Right lobe of liver (tissue), 6 donors: Measurements from ENCODE around the gene SYT14. TPM values are rescaled to one million over a fixed set of nuclear protein-coding genes. Genes with fewer than 3 reads are reported as not detected.
"Not testable (repeated sequence)": the region's sequence is repeated elsewhere in the genome, so short reads cannot be mapped to it uniquely, and the experiment has no call there.

Experiments used
- ATAC-seq, 4 donors: fragments of 200-7000 bp; cut with Tn5 transposase; one replicate each; pipeline ENCODE4 v1.9.1; 2020; ENCODE audit warnings: mild to moderate bottlenecking in 4 of 4, moderate library complexity in 4 of 4
- DNase-seq, 3 donors: peaks; one replicate each; pipeline ENCODE4 v3.0.0-alpha.2; 2020
- H3K27ac ChIP-seq, 3 donors: fragments of 200-600 bp; one replicate each; pipeline ENCODE4 v1.8.0; 2022
- H3K27me3 ChIP-seq, 2 donors: fragments of 200-600 bp; one replicate each; pipeline ENCODE4 v1.8.0; 2022
- H3K36me3 ChIP-seq, 4 donors: fragments of 200-600 bp; sonication (generic) in 1 of 4; one replicate each; pipeline versions ENCODE4 v1.5.1 to v1.8.0; 2017 to 2022; ENCODE audit warnings: control low read depth in 1 of 4
- H3K4me1 ChIP-seq, 4 donors: fragments of 200-600 bp; sonication (generic) in 1 of 4; one replicate each; pipeline versions ENCODE4 v1.5.1 to v1.8.0; 2017 to 2022; ENCODE audit warnings: control low read depth in 1 of 4
- H3K4me3 ChIP-seq, 3 donors: fragments of 200-600 bp; one replicate each; pipeline ENCODE4 v1.8.0; 2022
- H3K9me3 ChIP-seq, 4 donors: fragments of 200-600 bp; sonication (generic) in 1 of 4; one replicate each; pipeline versions ENCODE4 v1.5.1 to v1.8.0; 2017 to 2022; ENCODE audit warnings: control low read depth in 1 of 4
- CTCF ChIP-seq, 4 donors: fragments of 200-600 bp in 3 of 4; fragments of 450-650 bp in 1 of 4; IDR thresholded peaks; one replicate each; pipeline versions ENCODE4 v1.5.1 to v1.8.0; 2016 to 2022; ENCODE audit warnings: antibody characterized with exemption in 4 of 4, mild to moderate bottlenecking in 2 of 4
- POLR2A ChIP-seq: fragments of 450-650 bp; IDR thresholded peaks from one replicate; pipeline ENCODE4 v1.6.1; 2017; ENCODE audit warnings: antibody characterized with exemption, mild to moderate bottlenecking
- WGBS: methylation state at CpG from one replicate; pipeline ENCODE4 v1.1.6; 2018; ENCODE audit warnings: low coverage, low lambda C conversion rate; ENCODE audit not compliant: insufficient coverage; ENCODE audit errors: missing lambda C conversion rate; 5-methylcytosine and 5-hydroxymethylcytosine counted together
- intact Hi-C, 2 donors: fragments of 100-400 bp; cut with DNase I; formaldehyde crosslinking; loops; one replicate each; pipeline versions ENCODE4 v1.11.2 to v1.14.1; 2022
- total RNA-seq, 6 experiments: library from RNA; depleted of rRNA in 2 of 6; stranded (reverse); fragments of >200 nt in 2 of 6; fragmentation: NEBNext Ultra II Directional in 3 of 6; extraction: Animal tissue kit (Norgen Biotek cat#: 25700) in 3 of 6; gene quantifications; one replicate each; pipeline versions ENCODE4 v1.1.0 to v1.2.4, GENCODE V29; 2016 to 2023
- donor health status: DM: no; HTN: yes; CAD: no.
- donor health status: DM: no; HTN: no; CAD: no.
- donor health status: DM: no; HTN: no; CAD: no.
- donor health status: DM: no; HTN: yes; CAD: no.
- donor health status: DM: no; HTN: yes; CAD: no.

Gene SYT14
- total RNA-seq, 6 experiments from 2014 or later, result not detected

- intact Hi-C loops, result no loop called here
- Histone ChIP-seq H3K9me3 (no peaks in the 10 kb centered on the region), H3K27ac (no peak overlapping the region), H3K4me3 (no peak overlapping the region), H3K27me3 (no peaks in the 10 kb centered on the region), H3K36me3 (no peaks in the 10 kb centered on the region), H3K4me1 (no peaks in the 10 kb centered on the region)
- ATAC-seq (no peak), DNase-seq (no peak)
- TF ChIP-seq POLR2A (no peak), CTCF (IDR thresholded peaks at IDR 0.05) (no peak)
- WGBS, result 66% methylated on average over 3 of the region's 3 CpGs
These were observed 155.4 kb downstream of the SYT14 start for GRCh38 chr1:210093461-210093860.

- no peaks in the 10 kb centered on the region for H3K36me3 ChIP-seq
- no peak for ATAC-seq
- 61% methylated on average over 3 of the region's 3 CpGs for WGBS
These were observed 160.3 kb downstream of the SYT14 start for GRCh38 chr1:210098356-210098755.

GRCh38 chr1:210099921-210100320 lies 161.9 kb downstream of the SYT14 start:
- no peaks in the 10 kb centered on the region for H3K36me3 ChIP-seq
- H3K4me1 ChIP-seq, result no peaks in the 10 kb centered on the region
- TF ChIP-seq CTCF (IDR thresholded peaks at IDR 0.05) (no peak), POLR2A (no peak)
- no peak overlapping the region for H3K27ac ChIP-seq
- intact Hi-C loops, result no loop called here
- H3K4me3 ChIP-seq, result no peak overlapping the region
- no peak for DNase-seq
- no peaks in the 10 kb centered on the region for H3K27me3 ChIP-seq
- no peaks in the 10 kb centered on the region for H3K9me3 ChIP-seq
- WGBS, result 46% methylated on average over 1 of the region's 1 CpG
- no peak for ATAC-seq

More at GRCh38 chr1:210098356-210098755, 160.3 kb downstream of the SYT14 start:
- H3K27me3 ChIP-seq, result no peaks in the 10 kb centered on the region
- no peak overlapping the region for H3K27ac ChIP-seq
- H3K4me3 ChIP-seq, result no peak overlapping the region
- no peaks in the 10 kb centered on the region for H3K9me3 ChIP-seq
- intact Hi-C loops, result no loop called here
- DNase-seq, result no peak
- no peaks in the 10 kb centered on the region for H3K4me1 ChIP-seq
- TF ChIP-seq CTCF (IDR thresholded peaks at IDR 0.05) (no peak), POLR2A (no peak)

GRCh38 chr1:210104103-210104502 lies 166.1 kb downstream of the SYT14 start:
- Histone ChIP-seq H3K4me1 (no peaks in the 10 kb centered on the region), H3K9me3 (no peaks in the 10 kb centered on the region), H3K27ac (no peak overlapping the region), H3K36me3 (no peaks in the 10 kb centered on the region), H3K27me3 (no peaks in the 10 kb centered on the region), H3K4me3 (no peak overlapping the region)
- TF ChIP-seq POLR2A, result no peak
- TF ChIP-seq CTCF (IDR thresholded peaks at IDR 0.05), result no peak
- 64% methylated on average over 2 of the region's 2 CpGs for WGBS
- ATAC-seq (no peak), DNase-seq (no peak)
- intact Hi-C loops, result no loop called here

GRCh38 chr1:210112906-210113305 lies 174.9 kb downstream of the SYT14 start:
- H3K4me1 ChIP-seq, H3K4me3 ChIP-seq, DNase-seq, H3K27me3 ChIP-seq, ATAC-seq, H3K36me3 ChIP-seq, H3K27ac ChIP-seq, H3K9me3 ChIP-seq, intact Hi-C loops: not testable (repeated sequence)
- WGBS, result 65% methylated on average over 9 of the region's 9 CpGs
